SIG-M5 treated with dmso at 0.1 percent for 504 hours (cell line): ENCODE data around the gene CCP110.

Experiments used
- DNase-seq: peaks from one replicate; lab custom pipeline; 2025; ENCODE audit not compliant: unreplicated experiment; lab: John Stamatoyannopoulos, UW

CCP110 gene

DNA sequence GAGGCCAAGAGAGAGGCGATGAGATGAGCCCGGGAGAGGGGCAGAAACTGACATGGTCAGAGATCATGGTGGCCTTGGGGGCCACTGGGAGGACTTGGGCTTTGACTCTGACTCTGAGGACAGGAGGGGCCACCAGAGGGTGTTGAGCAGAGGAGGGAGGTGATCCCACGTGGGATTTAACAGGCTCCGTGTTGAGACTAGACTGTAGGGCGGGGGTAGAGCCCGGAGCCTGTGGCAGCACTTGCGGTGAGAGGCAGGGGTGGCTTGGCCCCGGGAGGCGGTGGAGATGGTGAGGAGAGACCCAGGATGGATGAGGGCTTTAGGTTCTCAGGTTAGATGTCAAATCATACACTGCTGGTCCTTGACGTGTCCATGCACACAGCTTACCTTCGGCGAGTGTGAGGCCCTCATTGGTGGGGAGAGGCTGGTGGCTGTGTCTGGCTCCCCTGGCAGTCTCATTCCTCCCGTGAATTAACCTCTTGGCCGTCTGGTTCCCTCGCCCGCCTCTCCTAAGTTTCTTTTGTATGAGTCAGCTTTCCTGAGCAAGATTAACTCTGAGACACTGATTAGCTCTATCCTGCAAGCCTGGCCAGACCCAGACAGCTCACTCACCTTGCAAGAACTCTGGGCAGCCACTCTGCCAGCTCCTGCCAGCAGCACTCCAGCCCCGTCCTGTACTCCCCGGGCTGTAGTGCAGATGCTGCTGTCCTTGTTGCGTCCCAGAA, 71.5 kb downstream of the CCP110 start:
- no peak for DNase-seq

- no peak for DNase-seq
Observed at GRCh38 chr16:19598805-19599510, 75.2 kb downstream of the CCP110 start.

- no peak for DNase-seq
Observed at GRCh38 chr16:19599968-19600716, 76.4 kb downstream of the CCP110 start.

DNA sequence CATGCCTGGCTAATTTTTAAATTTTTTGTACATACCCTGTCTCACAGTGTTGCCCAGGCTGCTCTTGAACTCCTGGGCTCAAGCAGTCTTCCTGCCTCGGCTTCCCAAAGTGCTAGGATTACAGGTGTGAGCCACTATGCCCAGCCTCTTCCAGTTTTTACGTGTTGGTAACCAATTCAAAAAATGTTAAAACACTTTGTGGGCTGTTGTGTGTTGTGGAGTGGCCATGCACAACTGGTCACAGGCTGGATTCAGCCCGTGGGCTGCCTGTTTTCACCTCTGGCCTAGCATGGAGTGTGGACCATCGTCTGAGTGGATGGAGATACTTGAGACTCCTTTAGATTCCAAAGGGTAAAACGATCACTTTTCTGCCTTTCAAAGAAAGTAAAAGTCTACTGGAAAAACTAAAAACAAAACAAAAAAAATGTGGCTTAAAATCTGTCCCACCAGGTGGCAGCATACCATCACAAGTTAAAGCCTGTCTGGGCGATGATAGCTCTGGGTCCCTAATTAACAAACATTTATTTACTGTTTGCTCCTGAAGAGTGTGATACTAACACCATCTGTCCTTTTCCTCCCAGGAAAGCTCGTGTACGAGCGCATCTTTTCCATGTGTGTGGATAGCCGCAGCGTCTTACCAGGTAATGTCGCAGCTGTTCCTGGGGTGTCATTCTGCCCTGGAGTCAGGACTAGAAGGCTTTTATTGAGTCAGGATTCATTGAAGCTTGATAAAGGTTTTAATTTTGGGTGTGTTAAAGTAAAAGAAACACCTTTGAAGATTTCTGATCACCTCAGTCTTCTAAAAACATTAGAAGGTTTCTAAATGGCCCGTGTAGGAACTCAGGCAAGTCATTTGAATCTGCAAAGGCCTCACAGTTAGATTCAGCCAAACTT, 77.6 kb downstream of the CCP110 start:
- peak; percentile 11 for DNase-seq
